ENCODE results near the gene ANGPTL8.

- TF ChIP-seq POLR2A (IDR thresholded peaks at IDR 0.05; ENCODE audit: low read depth, low read length) (no peak), POLR2AphosphoS5 (IDR thresholded peaks at IDR 0.05; ENCODE audit: low read depth, low read length) (no peak)
Measured at GRCh38 chr19:11194173-11194572, 45.2 kb upstream of the ANGPTL8 start.

All from GM12891 (cell line).